HG03066 (cell line): ENCODE measurements around the gene SLC47A1.
"Not testable (repeated sequence)": the region's sequence is repeated elsewhere in the genome, so short reads cannot be mapped to it uniquely, and the experiment has no call there.

Experiments
- ATAC-seq: cut with Tn5 transposase; IDR thresholded peaks from one replicate; pipeline ENCODE4 v1.9.1; 2021; ENCODE audit warnings: low read depth; ENCODE audit not compliant: unreplicated experiment

SLC47A1 gene

DNA sequence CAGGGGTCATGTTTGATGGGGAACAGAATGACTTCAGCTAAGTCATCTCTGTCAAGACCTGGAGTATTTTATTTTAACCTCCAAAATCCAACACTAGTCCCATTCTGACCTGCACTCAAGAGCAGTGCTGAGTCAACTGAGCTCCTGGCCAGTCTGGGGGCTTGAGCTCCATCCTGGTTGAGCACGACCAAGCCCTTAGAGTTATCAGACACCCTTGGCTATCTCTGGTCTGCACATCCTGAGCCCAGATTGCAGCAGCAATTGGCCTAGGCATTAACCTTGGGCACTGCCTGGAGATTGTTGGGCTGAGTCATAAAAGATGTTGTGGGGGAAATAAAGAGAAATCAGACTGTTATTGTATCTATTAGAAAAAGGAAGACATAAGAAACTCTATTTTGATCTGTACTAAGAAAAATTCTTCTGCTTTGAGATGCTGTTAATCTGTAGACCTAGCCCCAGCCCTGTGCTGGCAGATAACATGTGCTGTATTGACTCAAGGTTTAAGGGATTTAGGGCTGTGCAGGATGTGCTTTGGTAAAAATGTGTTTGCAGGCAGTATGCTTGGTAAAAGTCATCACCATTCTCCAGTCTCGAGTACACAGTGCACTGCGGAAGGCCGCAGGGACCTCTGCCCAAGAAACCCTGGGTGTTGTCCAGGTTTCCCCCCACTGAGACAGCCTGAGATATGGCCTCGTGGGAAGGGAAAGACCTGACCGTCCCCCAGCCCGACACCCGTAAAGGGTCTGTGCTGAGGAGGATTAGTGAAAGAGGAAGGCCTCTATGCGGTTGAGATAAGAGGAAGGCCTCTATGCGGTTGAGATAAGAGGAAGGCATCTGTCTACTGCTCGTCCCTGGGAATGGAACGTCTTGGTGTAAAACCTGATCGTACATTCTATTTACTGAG is 14.0 kb upstream of the SLC47A1 start:
- ATAC-seq = not testable (repeated sequence)

DNA sequence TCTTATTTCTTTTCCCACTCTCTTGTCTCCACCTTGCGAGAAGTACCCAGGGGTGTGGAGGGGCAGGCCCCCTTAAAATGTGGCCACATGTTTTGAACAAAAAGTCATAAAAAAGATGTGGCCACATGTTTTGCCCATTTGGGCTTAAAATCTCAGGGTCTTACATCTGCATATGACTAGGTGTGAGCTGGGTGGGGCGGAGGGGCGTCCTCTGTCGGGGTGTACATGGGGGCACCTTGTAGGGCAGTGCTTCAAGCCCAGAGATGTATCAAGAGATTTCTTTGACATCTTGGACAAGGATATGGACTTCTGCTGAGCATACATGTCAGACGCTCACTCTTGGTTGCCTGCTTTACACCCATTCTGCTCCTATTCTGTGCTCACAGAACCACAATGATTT is 13.0 kb upstream of the SLC47A1 start:
- ATAC-seq = no peak

DNA sequence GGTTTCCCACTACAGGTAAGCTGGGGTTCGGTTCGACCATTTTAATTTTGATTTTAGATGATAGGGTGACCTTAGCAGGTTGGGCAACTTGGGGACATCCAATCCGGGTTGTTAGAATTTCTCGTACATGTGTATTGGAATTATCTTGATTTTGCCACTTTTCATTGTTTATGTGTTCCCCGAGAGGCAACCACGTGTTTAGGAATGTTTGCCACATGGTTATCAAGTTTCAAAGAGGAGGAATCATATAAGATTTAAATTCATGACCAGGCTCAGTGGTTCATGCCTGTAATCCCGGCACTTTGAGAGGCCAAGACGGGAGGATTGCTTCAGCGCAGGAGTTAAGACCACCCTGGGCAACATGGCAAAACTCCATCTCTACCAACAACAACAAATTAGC is 10.0 kb upstream of the SLC47A1 start:
- ATAC-seq = no peak

DNA sequence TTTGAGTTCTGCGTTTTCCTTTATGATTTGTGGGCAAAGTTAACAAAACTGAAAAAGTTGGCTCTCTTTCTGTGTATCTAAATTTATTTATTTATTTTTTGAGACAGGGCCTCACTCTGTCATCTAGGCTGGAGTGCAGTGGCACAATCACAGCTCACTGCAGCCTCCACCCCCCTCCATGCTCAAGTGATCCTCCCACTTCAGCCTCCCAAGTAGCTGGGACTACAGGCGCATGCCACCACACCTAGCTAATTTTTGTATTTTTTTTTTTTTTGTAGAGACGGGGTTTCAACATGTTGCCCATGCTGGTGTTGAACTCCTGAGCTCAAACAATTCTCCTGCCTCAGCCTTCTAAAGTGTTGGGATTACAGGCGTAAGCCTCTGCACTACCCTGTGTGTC is 6.7 kb upstream of the SLC47A1 start:
- ATAC-seq = not testable (repeated sequence)

DNA sequence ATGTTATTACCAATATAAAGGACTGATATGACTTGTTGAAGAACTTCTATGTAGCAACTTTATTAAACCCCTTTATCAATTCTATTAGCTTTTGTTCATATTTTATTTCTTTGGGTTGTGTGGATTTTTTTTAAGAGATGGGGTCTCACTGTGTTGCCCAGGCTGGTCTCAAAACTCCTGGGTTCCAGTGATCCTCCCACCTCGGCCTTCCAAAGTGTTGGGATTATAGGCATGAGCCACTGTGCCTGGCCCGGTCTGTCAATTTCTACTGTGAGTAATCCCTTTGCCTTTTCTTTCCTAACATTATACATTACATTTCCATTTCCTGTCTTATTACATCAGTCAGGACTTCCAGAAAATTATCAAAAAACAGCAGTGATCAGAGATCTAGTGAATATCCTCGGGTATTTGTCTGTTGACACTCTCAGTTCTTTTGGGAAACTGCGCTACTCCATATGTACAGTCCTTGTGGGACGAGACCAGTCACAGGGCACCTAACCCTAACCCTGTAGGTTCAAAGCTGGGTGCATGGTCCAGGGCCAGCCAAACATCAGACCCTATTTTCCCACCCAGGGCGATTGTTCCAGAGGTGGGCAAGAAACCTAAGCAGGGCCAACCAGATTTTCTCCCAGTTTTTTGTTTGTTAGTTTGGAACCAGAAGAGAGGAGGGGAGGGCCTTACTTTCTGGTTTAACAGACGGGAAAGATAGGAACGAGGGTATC is 1.7 kb upstream of the SLC47A1 start:
- ATAC-seq = no peak

DNA sequence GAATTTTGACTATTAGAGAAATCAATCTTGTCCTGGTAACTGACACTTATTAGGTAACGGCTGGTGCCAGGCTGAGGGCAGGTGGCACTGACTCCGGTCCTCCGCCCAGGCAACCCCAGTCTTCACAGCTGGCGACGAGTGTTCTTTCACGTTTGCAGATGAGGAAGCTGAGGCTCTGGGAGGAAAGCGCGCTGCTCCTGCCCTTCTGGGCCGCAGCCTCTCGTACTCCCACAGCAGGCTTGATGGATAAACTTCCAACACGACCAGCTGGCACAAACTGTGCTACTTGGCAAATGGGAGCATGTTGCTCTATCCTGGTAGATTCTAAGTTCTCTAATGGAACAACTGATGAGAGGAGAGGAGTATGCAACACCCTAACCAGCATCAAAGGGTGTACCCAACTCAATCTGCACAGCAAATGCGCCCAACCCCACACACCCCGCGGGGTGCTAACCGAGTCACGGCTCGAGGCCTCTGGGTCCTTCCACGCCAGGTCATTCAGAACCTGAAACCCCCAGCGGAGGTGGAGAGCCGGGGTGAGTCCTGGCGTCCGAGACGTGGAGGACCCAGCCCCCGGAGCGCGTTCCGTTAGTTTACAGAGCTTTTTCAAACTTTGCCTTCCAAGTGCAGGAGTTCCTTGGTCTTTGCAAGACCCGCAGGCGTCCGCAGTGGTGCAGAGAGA is 477 bp upstream of the SLC47A1 start:
- ATAC-seq = no peak

- no peak for ATAC-seq
These were observed 1.0 kb downstream of the SLC47A1 start for GRCh38 chr17:19534562-19535149.

GRCh38 chr17:19537111-19537510 is 3.5 kb downstream of the SLC47A1 start:
- no peak for ATAC-seq

DNA sequence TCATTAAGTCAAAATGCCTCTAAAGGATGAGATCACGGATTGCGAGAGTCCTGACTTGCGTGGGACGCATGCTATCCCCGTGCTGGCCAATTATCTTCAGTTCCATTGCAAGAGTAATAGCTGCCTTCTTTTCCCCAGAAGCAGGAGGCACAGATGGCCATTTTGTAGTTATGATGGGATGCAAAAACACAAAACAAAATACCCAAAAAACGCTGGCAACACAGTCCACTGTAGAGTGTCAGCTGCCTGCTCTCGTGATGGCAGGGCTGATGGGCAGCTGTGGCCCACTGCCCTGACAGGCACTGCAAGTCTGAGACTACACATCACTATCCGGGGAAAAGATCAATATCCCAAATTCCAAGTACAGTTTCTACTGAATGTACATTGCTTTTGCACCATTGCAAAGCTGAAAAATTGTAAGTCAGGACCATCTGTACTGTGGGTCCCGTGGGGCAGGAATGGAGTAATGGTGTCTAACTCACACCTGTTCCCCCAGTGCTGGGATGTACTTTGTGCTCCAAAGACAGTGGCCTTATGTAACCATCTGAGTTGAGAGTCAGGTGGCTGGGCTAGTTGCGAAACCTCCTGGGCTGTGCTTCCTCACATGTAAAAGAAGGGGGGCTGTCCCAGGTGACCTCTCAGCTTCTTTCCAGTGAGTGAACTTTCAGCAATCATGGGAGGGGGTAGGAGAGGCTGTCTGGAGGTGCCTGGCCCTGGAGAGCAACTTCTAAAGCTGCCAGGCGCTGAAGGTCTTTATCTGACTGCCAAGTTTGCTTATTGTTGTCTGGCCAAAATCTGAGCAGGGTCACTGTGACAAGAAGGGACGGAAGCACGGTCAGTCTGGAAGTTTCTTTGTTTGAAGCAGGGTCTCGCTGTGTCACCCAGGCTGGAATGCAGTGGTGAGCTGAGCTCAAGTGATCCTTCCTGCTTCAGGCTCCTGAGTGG is 4.7 kb downstream of the SLC47A1 start:
- no peak for ATAC-seq

DNA sequence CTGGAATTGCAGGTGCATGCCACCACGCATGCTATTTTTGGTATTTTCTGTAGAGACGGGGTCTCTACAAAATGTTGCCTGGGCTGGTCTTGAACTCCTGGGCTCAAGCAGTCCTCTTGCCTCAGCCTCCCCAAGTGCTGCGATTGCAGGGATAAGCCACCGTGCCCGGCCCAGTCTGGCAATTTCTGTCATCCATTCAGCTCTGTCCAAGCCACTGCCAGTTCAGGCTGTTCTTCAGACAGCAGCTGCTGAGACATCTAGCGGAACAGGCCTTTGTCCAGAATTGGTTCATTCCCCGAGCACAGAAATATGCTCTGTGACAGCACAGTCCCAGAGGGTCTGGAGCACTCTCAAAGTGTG is 5.4 kb downstream of the SLC47A1 start:
- no peak for ATAC-seq

DNA sequence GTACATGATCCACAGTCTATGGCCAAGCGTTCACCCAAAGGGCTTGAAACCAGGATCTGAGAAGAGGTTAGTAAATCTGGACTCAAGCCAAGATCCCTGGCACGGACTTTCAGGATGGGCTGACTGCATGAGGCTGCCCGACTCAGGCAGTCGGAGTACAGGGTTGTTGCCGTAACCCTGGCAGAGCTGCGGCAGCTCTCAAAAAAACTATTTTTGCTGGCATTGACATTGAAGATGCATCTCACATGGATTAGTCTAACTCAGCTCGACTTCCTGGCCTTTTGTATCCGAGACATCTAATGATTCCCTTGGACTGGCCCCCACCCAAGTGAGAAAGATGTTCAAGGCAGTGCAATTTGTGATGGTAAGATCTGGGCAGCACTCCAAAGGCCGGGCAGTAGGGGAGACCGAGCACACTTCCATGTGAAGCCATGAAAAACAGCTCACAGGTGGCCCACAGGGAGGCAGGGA is 6.2 kb downstream of the SLC47A1 start:
- ATAC-seq = no peak

- ATAC-seq = no peak
These were observed 7.2 kb downstream of the SLC47A1 start for GRCh38 chr17:19540706-19541370.

DNA sequence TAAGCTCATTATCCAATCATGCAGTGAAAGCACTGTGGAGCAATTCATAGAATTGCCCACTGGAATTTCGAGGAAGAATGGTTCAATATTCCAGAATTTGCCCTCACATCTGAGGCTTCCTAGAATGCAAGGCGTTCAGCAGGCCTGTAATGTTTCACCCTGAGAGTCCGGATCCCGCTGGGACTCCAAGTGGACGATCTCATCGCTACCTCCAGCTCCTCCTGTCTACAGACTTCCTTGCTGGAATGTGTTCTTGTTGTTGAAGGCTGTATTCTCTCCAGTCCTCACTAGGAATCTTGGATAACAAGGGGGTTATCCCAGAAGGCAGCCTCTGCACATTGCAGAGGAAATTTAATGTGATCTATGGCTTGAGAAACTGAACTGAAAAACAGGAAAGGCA is 7.8 kb downstream of the SLC47A1 start:
- ATAC-seq = no peak

GRCh38 chr17:19542247-19542646 is 8.6 kb downstream of the SLC47A1 start:
- ATAC-seq = no peak

- ATAC-seq = no peak
These were observed 10.7 kb downstream of the SLC47A1 start for GRCh38 chr17:19544366-19544765.

DNA sequence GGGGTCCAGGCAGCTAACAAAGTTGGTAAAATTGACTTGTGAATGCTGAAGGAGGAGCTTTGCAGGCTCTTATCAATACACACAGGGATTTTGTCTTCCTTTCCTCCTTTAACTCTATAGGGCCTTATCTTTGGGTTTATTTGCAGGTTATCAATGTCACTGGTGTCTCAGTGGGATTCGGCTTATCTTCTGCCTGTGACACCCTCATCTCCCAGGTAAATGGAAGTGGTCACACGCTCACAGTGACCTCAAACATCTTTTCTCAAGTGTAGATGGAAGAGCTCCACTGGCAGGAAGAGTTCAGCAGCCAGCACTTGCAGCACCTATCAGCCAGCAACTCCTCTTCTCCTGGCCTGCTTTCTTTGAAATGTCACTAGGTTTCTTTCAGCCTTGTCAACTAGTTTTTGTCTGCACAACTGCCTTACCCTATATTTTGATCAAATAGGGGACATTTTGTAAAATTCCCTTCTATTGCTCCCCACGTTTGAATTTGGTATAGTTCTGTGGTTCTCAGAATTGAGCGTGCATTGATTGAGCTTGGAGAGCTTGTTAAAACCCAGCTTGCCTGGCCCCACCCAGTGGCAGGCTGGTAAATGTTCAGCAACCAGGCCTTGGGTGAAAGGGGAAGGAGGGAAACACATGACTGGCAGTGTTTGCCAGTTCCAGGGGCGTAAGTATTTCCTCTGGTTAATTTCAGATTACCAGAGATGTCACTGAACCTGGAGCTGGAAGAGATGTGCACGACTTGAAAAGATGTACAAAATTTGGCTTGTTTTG is 12.8 kb downstream of the SLC47A1 start:
- no peak for ATAC-seq

DNA sequence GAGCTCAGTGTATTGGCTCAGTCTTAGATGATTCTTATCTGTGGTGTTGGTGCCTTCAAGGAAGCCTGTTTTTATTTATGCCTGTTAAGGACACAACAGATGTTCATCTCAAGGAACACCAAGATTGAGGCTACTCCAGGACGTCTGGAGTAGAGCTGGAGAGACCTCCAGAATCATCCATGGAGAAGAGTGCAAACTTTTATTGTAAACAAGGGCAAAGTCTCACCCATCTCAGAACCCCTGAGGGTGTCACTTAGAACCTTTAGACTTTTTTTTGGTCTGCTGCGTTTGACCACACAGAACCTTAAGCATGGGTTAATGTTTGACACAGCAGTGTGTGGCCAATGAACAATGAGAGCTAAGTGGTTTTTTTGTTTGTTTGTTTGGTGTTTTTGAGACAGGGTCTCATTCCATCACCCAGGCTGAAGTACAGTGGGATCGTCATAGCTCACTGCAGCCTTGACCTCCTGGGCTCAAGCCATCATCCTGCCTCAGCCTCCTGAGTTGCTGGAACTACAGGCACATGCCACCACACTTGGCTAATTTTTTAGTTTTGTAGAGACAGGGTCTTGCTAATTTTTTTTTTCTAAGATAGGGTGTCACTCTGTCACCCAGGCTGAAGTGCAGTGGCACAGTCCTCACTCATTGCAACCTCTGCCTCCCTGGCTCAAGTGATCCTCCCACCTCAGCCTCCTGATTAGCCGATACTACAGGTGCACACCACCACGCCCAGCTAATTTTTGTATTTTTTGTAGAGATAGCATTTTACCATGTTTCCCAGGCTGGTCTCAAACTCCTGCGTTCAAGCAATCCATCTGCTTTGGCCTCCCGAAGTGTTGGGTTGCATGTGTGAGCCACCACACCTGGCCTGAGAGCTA is 16.3 kb downstream of the SLC47A1 start:
- no peak for ATAC-seq

DNA sequence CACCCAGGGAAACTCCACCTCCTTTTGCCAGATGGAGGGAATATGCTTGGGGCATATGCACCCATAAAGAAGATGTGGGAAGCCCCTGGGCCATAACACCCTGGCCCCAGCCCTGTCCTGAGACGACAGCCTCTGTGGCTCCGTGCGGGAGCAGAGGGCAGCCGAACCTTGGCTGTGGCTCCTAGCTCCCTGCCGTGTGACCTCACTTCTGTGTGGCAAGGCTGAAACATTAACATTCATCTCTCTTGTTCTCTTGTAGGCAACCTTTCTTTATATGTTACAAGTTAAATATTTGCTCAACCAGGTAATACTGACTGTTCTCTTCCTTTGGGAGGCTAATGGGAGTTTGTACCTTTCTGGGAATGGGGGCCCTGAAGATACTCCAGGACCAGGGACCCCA is 17.5 kb downstream of the SLC47A1 start:
- no peak for ATAC-seq
